ENCODE results near the gene DDN.

DDN gene

DNA sequence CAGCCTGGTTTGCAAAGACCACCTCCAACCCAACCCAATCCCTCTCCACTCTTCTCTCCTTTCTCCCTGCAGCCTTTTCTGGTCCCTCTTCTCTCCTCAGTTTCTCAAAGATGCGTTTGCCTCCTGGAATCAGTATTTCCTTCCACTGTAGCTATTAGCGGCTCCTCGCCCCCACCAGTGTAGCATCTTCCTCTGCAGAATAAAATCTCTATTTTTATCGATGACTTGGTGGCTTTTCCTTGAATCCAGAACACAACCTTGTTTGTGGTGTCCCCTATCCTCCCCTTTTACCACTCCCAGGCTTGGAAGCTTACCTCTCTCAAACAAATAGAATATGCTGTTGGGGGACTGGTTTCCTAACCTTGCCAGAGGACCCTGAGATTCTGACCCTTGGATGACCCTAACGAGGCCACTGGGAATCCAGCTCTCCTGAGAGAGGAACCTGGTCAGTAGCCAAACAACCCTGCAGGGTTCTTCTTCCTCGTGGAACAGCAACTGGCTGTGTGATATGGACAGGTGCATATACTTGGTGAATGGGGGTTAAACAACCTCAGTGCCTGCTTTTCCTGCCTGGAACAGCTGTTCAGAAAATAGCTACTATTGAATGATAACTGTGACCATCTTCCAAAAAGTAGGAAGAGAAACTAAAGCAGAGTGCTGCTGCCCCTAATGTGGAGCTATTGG, 16.6 kb downstream of the DDN start:
- Histone ChIP-seq H3K36me3 (ENCODE audit: control insufficient read depth in 2 of 2, insufficient read depth in 2 of 2, low read length in 2 of 2) (no peaks in the 10 kb centered on the region), H3K4me1 (ENCODE audit: control insufficient read depth in 2 of 2, insufficient read depth in 2 of 2, low read length in 2 of 2) (peaks cover 36 to 40% of the 10 kb centered on the region in 2 donors), H3K9me3 (ENCODE audit: control insufficient read depth in 2 of 2, low read length in 2 of 2) (peaks cover 0 to 2% of the 10 kb centered on the region in 2 donors), H3K27ac (ENCODE audit: low read depth in 2 of 2, low read length in 2 of 2) (no peak overlapping the region), H3K4me3 (ENCODE audit: low read length in 2 of 2) (no peak overlapping the region), H3K9ac (ENCODE audit: low read depth in 1 of 2, low read length in 2 of 2) (no peak overlapping the region), H3K27me3 (ENCODE audit: control insufficient read depth in 2 of 2, insufficient read depth in 2 of 2, low read length in 2 of 2) (peaks cover 58 to 69% of the 10 kb centered on the region in 2 donors)

DNA sequence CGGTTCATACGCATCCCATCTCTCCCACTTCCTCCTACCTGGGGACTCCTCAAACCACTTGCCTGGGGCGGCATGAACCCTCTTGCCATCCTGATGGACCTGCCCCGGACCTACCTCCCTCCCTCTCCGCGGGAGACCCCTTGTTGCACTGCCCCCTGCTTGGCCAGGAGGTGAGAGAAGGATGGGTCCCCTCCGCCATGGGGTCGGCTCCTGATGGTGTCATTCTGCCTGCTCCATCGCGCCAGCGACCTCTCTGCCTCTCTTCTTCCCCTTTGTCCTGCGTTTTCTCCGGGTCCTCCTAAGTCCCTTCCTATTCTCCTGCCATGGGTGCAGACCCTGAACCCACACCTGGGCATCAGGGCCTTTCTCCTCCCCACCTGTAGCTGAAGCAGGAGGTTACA, 17.4 kb downstream of the DDN start:
- Histone ChIP-seq H3K36me3 (ENCODE audit: control insufficient read depth in 2 of 2, insufficient read depth in 2 of 2, low read length in 2 of 2) (no peaks in the 10 kb centered on the region), H3K4me1 (ENCODE audit: control insufficient read depth in 2 of 2, insufficient read depth in 2 of 2, low read length in 2 of 2) (peaks cover 36 to 45% of the 10 kb centered on the region in 2 donors), H3K27ac (ENCODE audit: low read depth in 2 of 2, low read length in 2 of 2) (no peak overlapping the region), H3K9me3 (ENCODE audit: control insufficient read depth in 2 of 2, low read length in 2 of 2) (peaks cover 0 to 2% of the 10 kb centered on the region in 2 donors), H3K4me3 (ENCODE audit: low read length in 2 of 2) (peak overlapping the region in 1 of 2 donors; percentile 58), H3K9ac (ENCODE audit: low read depth in 1 of 2, low read length in 2 of 2) (no peak overlapping the region), H3K27me3 (ENCODE audit: control insufficient read depth in 2 of 2, insufficient read depth in 2 of 2, low read length in 2 of 2) (peaks cover 63 to 72% of the 10 kb centered on the region in 2 donors)

- peaks cover 36 to 45% of the 10 kb centered on the region in 2 donors for H3K4me1 ChIP-seq (ENCODE audit: control insufficient read depth in 2 of 2, insufficient read depth in 2 of 2, low read length in 2 of 2)
- H3K9me3 ChIP-seq (ENCODE audit: control insufficient read depth in 2 of 2, low read length in 2 of 2), result peaks cover 0 to 2% of the 10 kb centered on the region in 2 donors
- peaks cover 63 to 73% of the 10 kb centered on the region in 2 donors for H3K27me3 ChIP-seq (ENCODE audit: control insufficient read depth in 2 of 2, insufficient read depth in 2 of 2, low read length in 2 of 2)
- H3K9ac ChIP-seq (ENCODE audit: low read depth in 1 of 2, low read length in 2 of 2), result no peak overlapping the region
- no peaks in the 10 kb centered on the region for H3K36me3 ChIP-seq (ENCODE audit: control insufficient read depth in 2 of 2, insufficient read depth in 2 of 2, low read length in 2 of 2)
- H3K27ac ChIP-seq (ENCODE audit: low read depth in 2 of 2, low read length in 2 of 2), result no peak overlapping the region
- H3K4me3 ChIP-seq (ENCODE audit: low read length in 2 of 2), result peak overlapping the region; percentile 46 to 58
Observed at GRCh38 chr12:48980953-48981756, 18.0 kb downstream of the DDN start.

DNA sequence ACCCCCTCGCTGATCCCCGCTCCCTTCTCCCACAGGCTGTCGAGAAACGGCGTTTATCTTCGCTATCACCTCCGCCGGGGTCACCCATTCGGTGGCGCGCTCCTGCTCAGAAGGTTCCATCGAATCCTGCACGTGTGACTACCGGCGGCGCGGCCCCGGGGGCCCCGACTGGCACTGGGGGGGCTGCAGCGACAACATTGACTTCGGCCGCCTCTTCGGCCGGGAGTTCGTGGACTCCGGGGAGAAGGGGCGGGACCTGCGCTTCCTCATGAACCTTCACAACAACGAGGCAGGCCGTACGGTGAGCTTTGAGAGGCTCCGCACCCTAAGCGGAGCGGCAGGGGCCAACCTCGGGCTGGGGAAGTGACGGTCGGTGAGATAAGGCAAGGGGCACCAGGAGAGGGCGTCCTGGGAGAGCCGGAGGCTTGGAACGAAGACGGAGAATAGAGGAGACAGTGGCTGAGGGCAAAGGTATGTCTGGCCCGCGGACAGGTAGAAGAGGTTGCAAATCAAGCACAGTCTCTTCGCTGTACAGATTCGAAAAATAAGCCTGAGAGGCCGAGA, 18.7 kb downstream of the DDN start:
- Histone ChIP-seq H3K4me1 (ENCODE audit: control insufficient read depth in 2 of 2, insufficient read depth in 2 of 2, low read length in 2 of 2) (peaks cover 33 to 38% of the 10 kb centered on the region in 2 donors), H3K4me3 (ENCODE audit: low read length in 2 of 2) (peak overlapping the region; percentile 46 to 58), H3K9ac (ENCODE audit: low read depth in 1 of 2, low read length in 2 of 2) (peak overlapping the region in 1 of 2 donors; percentile 24), H3K27me3 (ENCODE audit: control insufficient read depth in 2 of 2, insufficient read depth in 2 of 2, low read length in 2 of 2) (peaks cover 66 to 75% of the 10 kb centered on the region in 2 donors), H3K27ac (ENCODE audit: low read depth in 2 of 2, low read length in 2 of 2) (no peak overlapping the region), H3K9me3 (ENCODE audit: control insufficient read depth in 2 of 2, low read length in 2 of 2) (peaks cover 0 to 2% of the 10 kb centered on the region in 2 donors), H3K36me3 (ENCODE audit: control insufficient read depth in 2 of 2, insufficient read depth in 2 of 2, low read length in 2 of 2) (no peaks in the 10 kb centered on the region)

DNA sequence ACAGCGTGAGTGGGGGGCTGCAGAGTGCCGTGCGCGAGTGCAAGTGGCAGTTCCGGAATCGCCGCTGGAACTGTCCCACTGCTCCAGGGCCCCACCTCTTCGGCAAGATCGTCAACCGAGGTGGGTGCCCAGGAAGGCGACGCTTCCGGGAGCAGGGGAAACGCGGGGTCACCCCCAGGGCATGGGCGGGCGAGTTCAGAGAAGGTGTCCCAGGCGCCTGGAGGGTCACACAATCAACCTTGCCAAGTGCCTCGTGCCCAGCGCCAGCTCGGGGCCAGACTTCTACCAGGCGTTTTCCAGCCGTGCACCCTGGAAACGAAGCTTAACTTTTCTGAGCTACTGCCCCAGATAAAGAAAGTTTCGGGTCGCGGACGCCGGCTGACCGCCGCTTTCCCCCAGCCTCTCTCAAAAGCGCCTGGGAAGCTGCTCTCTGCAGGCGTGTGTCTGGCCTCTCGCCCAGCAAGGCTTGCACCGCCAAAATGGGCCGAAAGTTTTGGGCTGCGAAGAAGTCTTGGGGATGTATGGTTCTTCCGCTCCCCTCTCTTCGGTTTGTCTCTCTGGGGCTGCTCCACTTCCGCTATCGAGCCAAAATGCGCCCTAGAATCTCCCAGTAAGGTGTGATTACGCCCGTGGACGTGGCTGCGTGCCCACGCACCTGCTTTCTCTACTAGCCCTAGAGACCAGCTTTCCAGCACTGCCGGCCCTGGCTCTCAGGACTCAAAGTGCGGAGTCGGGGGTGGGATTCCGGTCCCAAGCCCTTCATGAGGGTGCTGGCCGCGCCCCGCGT, 19.4 kb downstream of the DDN start:
- no peaks in the 10 kb centered on the region for H3K36me3 ChIP-seq (ENCODE audit: control insufficient read depth in 2 of 2, insufficient read depth in 2 of 2, low read length in 2 of 2)
- peaks cover 0 to 2% of the 10 kb centered on the region in 2 donors for H3K9me3 ChIP-seq (ENCODE audit: control insufficient read depth in 2 of 2, low read length in 2 of 2)
- H3K27me3 ChIP-seq (ENCODE audit: control insufficient read depth in 2 of 2, insufficient read depth in 2 of 2, low read length in 2 of 2), result peaks cover 63 to 78% of the 10 kb centered on the region in 2 donors
- peak overlapping the region; percentile 50 to 58 for H3K4me3 ChIP-seq (ENCODE audit: low read length in 2 of 2)
- H3K4me1 ChIP-seq (ENCODE audit: control insufficient read depth in 2 of 2, insufficient read depth in 2 of 2, low read length in 2 of 2), result peaks cover 33 to 36% of the 10 kb centered on the region in 2 donors
- peak overlapping the region in 1 of 2 donors; percentile 24 for H3K9ac ChIP-seq (ENCODE audit: low read depth in 1 of 2, low read length in 2 of 2)
- H3K27ac ChIP-seq (ENCODE audit: low read depth in 2 of 2, low read length in 2 of 2), result no peak overlapping the region

DNA sequence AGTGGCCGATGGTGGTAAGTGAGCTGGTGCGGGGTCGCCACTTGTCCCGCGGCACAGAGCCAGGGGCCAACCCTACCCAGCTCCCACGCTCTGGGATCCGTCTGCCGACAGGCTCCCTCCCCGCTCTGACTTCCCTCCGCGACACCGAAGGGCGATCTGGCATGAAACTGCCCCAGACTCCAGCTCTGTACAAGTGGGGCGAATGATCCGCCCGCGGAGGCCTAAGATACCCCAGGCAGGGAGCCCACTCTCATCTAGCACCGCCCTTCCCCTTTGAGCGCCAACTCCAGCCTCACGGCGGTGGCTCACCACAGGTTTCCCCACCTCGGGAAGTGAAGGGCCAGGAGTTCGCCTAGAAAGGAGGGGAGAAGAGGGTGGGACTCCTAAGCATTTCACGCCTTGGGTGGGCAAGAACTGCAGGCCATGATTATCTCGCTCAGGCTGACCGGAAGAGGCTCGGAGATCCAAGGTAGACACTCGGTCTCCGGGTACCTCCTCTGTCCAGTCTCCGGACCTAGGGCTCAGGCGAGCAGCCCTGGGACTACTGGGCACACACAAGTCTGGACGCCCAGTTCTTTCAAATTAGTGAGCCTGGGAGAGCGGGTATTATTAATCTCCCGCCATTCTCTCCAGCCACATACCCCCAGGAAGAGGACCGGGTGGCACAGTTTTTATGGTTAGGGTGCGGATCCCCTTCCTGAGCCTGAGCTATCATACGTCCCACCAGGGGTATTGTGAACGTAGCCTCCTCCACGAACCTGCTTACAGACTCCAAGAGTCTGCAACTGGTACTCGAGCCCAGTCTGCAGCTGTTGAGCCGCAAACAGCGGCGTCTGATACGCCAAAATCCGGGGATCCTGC, 20.2 kb downstream of the DDN start:
- peaks cover 0 to 2% of the 10 kb centered on the region in 2 donors for H3K9me3 ChIP-seq (ENCODE audit: control insufficient read depth in 2 of 2, low read length in 2 of 2)
- H3K36me3 ChIP-seq (ENCODE audit: control insufficient read depth in 2 of 2, insufficient read depth in 2 of 2, low read length in 2 of 2), result no peaks in the 10 kb centered on the region
- H3K27ac ChIP-seq (ENCODE audit: low read depth in 2 of 2, low read length in 2 of 2), result no peak overlapping the region
- H3K4me3 ChIP-seq (ENCODE audit: low read length in 2 of 2), result peak overlapping the region; percentile 50 to 58
- H3K4me1 ChIP-seq (ENCODE audit: control insufficient read depth in 2 of 2, insufficient read depth in 2 of 2, low read length in 2 of 2), result peaks cover 33 to 36% of the 10 kb centered on the region in 2 donors
- peak overlapping the region in 1 of 2 donors; percentile 15 for H3K9ac ChIP-seq (ENCODE audit: low read depth in 1 of 2, low read length in 2 of 2)
- H3K27me3 ChIP-seq (ENCODE audit: control insufficient read depth in 2 of 2, insufficient read depth in 2 of 2, low read length in 2 of 2), result peaks cover 64 to 75% of the 10 kb centered on the region in 2 donors

DNA sequence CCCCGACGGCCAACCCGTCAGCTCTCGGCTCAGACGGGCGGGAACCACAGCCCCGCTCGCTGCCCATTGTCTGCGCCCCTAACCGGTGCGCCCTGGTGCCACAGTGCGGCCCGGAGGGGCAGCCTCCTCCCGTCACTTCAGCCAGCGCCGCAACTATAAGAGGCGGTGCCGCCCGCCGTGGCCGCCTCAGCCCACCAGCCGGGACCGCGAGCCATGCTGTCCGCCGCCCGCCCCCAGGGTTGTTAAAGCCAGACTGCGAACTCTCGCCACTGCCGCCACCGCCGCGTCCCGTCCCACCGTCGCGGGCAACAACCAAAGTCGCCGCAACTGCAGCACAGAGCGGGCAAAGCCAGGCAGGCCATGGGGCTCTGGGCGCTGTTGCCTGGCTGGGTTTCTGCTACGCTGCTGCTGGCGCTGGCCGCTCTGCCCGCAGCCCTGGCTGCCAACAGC, 20.9 kb downstream of the DDN start, which contains the start of gene WNT1:
TSS of gene WNT1 (plus strand) at position 32 of the 450 bp plus-strand sequence. CDS start at position 361, 329 bp downstream.
- Histone ChIP-seq H3K9ac (ENCODE audit: low read depth in 1 of 2, low read length in 2 of 2) (peak within 1 kb of the TSS in 1 of 2 donors; percentile 15), H3K9me3 (ENCODE audit: control insufficient read depth in 2 of 2, low read length in 2 of 2) (peaks cover 0 to 2% of the 10 kb centered on the region in 2 donors), H3K27ac (ENCODE audit: low read depth in 2 of 2, low read length in 2 of 2) (no peak within 1 kb of the TSS), H3K27me3 (ENCODE audit: control insufficient read depth in 2 of 2, insufficient read depth in 2 of 2, low read length in 2 of 2) (peaks cover 67 to 75% of the 10 kb centered on the region in 2 donors), H3K4me3 (ENCODE audit: low read length in 2 of 2) (peak within 1 kb of the TSS; percentile 50 to 58), H3K4me1 (ENCODE audit: control insufficient read depth in 2 of 2, insufficient read depth in 2 of 2, low read length in 2 of 2) (peaks cover 33 to 36% of the 10 kb centered on the region in 2 donors), H3K36me3 (ENCODE audit: control insufficient read depth in 2 of 2, insufficient read depth in 2 of 2, low read length in 2 of 2) (no peaks in the 10 kb centered on the region)

DNA sequence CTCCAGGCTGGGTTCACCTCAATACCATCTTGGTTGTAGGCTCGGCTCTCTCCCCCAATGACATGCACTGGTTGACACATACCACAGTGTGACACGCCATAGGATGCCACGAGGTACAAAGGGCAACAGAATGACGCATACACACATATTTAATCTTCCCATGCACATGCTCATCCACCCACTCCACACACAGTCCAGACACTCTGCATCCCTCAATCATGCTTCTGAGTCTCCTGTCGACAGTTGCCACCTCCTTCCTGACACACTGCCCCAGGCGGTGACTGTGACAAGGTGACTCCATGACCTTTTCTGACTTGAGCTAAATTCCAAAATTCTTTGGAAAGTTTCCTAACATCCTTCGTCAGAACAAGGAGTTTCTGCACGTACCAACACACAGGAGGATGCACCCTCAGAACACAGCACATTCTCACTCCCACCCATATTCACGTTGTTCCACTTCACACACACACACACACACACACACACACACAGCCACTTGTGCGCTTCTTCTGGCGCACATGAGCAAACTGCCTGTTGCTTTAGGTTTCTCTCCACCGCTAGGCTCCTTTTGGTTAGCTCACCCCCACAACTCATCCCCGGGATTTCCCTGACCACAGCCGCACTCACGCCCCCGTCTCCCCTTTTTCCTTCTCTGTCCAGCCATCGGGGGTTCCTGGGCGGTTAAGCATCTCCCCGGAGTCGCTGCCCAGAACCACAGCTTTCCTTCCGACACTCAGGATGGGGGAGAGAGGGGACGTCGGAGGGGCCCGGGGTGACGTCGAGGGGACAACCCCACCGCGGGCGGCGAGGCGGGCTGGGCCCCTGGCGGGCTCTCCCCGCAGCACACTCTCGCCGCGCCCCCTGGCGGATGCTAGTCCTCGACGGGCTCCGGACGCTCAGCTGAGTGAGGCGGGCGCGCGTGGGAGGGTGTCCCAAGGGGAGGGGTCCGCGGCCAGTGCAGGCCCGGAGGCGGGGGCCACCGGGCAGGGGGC, 21.6 kb downstream of the DDN start:
- peak overlapping the region in 1 of 2 donors; percentile 7 for H3K4me3 ChIP-seq (ENCODE audit: low read length in 2 of 2)
- no peak overlapping the region for H3K9ac ChIP-seq (ENCODE audit: low read depth in 1 of 2, low read length in 2 of 2)
- H3K36me3 ChIP-seq (ENCODE audit: control insufficient read depth in 2 of 2, insufficient read depth in 2 of 2, low read length in 2 of 2), result no peaks in the 10 kb centered on the region
- peaks cover 0 to 2% of the 10 kb centered on the region in 2 donors for H3K9me3 ChIP-seq (ENCODE audit: control insufficient read depth in 2 of 2, low read length in 2 of 2)
- peaks cover 33 to 36% of the 10 kb centered on the region in 2 donors for H3K4me1 ChIP-seq (ENCODE audit: control insufficient read depth in 2 of 2, insufficient read depth in 2 of 2, low read length in 2 of 2)
- no peak overlapping the region for H3K27ac ChIP-seq (ENCODE audit: low read depth in 2 of 2, low read length in 2 of 2)
- H3K27me3 ChIP-seq (ENCODE audit: control insufficient read depth in 2 of 2, insufficient read depth in 2 of 2, low read length in 2 of 2), result peaks cover 70 to 81% of the 10 kb centered on the region in 2 donors

Measured in mucosa of rectum (tissue), 2 donors.